A673 (cell line): ENCODE results near the gene PRICKLE1.

Source experiments
- CTCF ChIP-seq: fragments of 300-800, 200-600 bp; sonication (generic); conservative IDR thresholded peaks from 2 replicates; pipeline ENCODE4 v1.5.1; 2017; ENCODE audit warnings: low read depth, mild to moderate bottlenecking, antibody characterized with exemption, low read length, moderate library complexity, mixed read lengths
- EZH2 ChIP-seq: fragments of 200-600 bp; sonication (generic); IDR thresholded peaks from 2 replicates; pipeline ENCODE4 v1.6.1; 2017; ENCODE audit warnings: borderline replicate concordance, low read depth, mild to moderate bottlenecking, mixed read lengths, antibody characterized with exemption, low read length; ENCODE audit not compliant: poor library complexity, severe bottlenecking

- TF ChIP-seq EZH2, result no peak
- no peak for TF ChIP-seq CTCF
Observed at GRCh38 chr12:42469355-42470175, 120.0 kb downstream of the PRICKLE1 start.
